ENCODE measurements around the gene MARCHF11.

DNA sequence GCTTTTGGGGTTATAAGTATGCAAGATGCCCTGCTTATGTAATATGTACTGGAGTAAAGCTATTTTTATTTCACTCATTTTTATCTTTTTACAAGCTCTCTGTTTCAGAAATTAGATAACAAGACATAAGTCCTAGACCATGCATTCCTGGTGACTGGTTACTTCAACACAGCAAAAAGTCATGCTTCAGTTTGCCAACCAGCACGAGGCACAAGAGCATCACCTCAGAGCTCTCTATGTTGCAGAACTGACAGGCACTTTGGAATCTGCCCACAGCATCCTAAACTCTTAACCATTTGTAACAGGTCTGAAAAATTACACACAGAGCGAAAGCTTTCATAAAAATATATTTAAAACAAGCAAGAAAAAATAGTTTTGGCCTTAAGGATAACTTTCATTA is 112.8 kb downstream of the MARCHF11 start:
- TF ChIP-seq, protein P1, sequence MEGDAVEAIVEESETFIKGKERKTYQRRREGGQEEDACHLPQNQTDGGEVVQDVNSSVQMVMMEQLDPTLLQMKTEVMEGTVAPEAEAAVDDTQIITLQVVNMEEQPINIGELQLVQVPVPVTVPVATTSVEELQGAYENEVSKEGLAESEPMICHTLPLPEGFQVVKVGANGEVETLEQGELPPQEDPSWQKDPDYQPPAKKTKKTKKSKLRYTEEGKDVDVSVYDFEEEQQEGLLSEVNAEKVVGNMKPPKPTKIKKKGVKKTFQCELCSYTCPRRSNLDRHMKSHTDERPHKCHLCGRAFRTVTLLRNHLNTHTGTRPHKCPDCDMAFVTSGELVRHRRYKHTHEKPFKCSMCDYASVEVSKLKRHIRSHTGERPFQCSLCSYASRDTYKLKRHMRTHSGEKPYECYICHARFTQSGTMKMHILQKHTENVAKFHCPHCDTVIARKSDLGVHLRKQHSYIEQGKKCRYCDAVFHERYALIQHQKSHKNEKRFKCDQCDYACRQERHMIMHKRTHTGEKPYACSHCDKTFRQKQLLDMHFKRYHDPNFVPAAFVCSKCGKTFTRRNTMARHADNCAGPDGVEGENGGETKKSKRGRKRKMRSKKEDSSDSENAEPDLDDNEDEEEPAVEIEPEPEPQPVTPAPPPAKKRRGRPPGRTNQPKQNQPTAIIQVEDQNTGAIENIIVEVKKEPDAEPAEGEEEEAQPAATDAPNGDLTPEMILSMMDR (IDR thresholded peaks at IDR 0.05) = no peak
- TF ChIP-seq POLR2A (IDR thresholded peaks at IDR 0.05) = no peak
